NK-92 treated with Interleukin-12 subunit alpha and Interleukin-12 subunit beta, amount 100 ng/mL, for 24 hours (cell line): ENCODE results near the gene OR6B2.
"Not testable (repeated sequence)": the region's sequence is repeated elsewhere in the genome, so short reads cannot be mapped to it uniquely, and the experiment has no call there.

ENCODE experiments used
- DNase-seq: peaks from one replicate; lab custom pipeline; 2025; lab: John Stamatoyannopoulos, UW

OR6B2 gene

GRCh38 chr2:240030379-240031094, at the start of gene OR6B2:
TSS of gene OR6B2 (minus strand) at chr2:240030429. CDS start at chr2:240030429, 0 bp downstream.
- no peak for DNase-seq

- no peak for DNase-seq
These were observed 48.4 kb upstream of the OR6B2 start for GRCh38 chr2:240078631-240079030.

- DNase-seq: no peak
These were observed 47.2 kb upstream of the OR6B2 start for GRCh38 chr2:240077442-240077841.

- DNase-seq: no peak
These were observed 44.3 kb upstream of the OR6B2 start for GRCh38 chr2:240074545-240074944.

GRCh38 chr2:240070907-240071306, 40.7 kb upstream of the OR6B2 start:
- DNase-seq: no peak

- no peak for DNase-seq
These were observed 39.6 kb upstream of the OR6B2 start for GRCh38 chr2:240069829-240070228.

- no peak for DNase-seq
These were observed 38.0 kb upstream of the OR6B2 start for GRCh38 chr2:240068193-240068592.

GRCh38 chr2:240066489-240066888, 36.3 kb upstream of the OR6B2 start:
- no peak for DNase-seq

- no peak for DNase-seq
These were observed 34.7 kb upstream of the OR6B2 start for GRCh38 chr2:240064898-240065297.

GRCh38 chr2:240060977-240061591, 30.9 kb upstream of the OR6B2 start:
- DNase-seq: no peak

GRCh38 chr2:240056678-240057077, 26.4 kb upstream of the OR6B2 start:
- DNase-seq: no peak

GRCh38 chr2:240055177-240055917, 25.1 kb upstream of the OR6B2 start:
- DNase-seq: no peak

GRCh38 chr2:240053173-240054155, 23.2 kb upstream of the OR6B2 start, which contains the start of gene OR6B3:
TSS of gene OR6B3 (minus strand) at chr2:240053521.
- DNase-seq: no peak

GRCh38 chr2:240052524-240052923, 22.3 kb upstream of the OR6B2 start:
- no peak for DNase-seq

- DNase-seq: no peak
These were observed 21.5 kb upstream of the OR6B2 start for GRCh38 chr2:240051697-240052096.

GRCh38 chr2:240050278-240050677, 20.0 kb upstream of the OR6B2 start:
- no peak for DNase-seq

GRCh38 chr2:240048237-240048636, 18.0 kb upstream of the OR6B2 start:
- no peak for DNase-seq

GRCh38 chr2:240045098-240045497, 14.9 kb upstream of the OR6B2 start:
- no peak for DNase-seq

GRCh38 chr2:240044096-240044495, 13.9 kb upstream of the OR6B2 start:
- DNase-seq: not testable (repeated sequence)

- DNase-seq: no peak
These were observed 13.2 kb upstream of the OR6B2 start for GRCh38 chr2:240043279-240043989.

- no peak for DNase-seq
These were observed 12.5 kb upstream of the OR6B2 start for GRCh38 chr2:240042740-240043139.
